Tongue (tissue), 2 donors: ENCODE results near the gene TRIM61. TPM values are rescaled to one million over a fixed set of nuclear protein-coding genes. Genes with fewer than 3 reads are reported as not detected.
"Not testable (repeated sequence)": the region's sequence is repeated elsewhere in the genome, so short reads cannot be mapped to it uniquely, and the experiment has no call there.

Experiments
- DNase-seq: peaks from one replicate; pipeline ENCODE4 v3.0.0-alpha.2; 2015
- total RNA-seq: library from RNA; depleted of rRNA; stranded (reverse); fragments of >200 nt; gene quantifications from one replicate; pipeline ENCODE4 v1.2.3, GENCODE V29; 2014

The TRIM61 gene
- 4.2 TPM for total RNA-seq

GRCh38 chr4:164977243-164978164, at the start of gene TRIM61:
Gene TRIM61 (minus strand): TSS chr4:164977657. CDS start chr4:164970002, 7,655 bp downstream.
- peak; percentile 89 for DNase-seq

GRCh38 chr4:165025782-165026181, 48.3 kb upstream of the TRIM61 start:
- not testable (repeated sequence) for DNase-seq

- DNase-seq, result not testable (repeated sequence)
These were observed 42.5 kb upstream of the TRIM61 start for GRCh38 chr4:165019995-165020394.

GRCh38 chr4:165016971-165017370, 39.5 kb upstream of the TRIM61 start:
- DNase-seq, result no peak

- DNase-seq, result no peak
These were observed 36.2 kb upstream of the TRIM61 start for GRCh38 chr4:165013691-165014090.

- DNase-seq, result no peak
These were observed 33.9 kb upstream of the TRIM61 start for GRCh38 chr4:165011403-165011802.

GRCh38 chr4:165010991-165011390, 33.5 kb upstream of the TRIM61 start:
- no peak for DNase-seq

GRCh38 chr4:165010487-165010886, 33.0 kb upstream of the TRIM61 start:
- DNase-seq, result no peak

GRCh38 chr4:165009493-165010227, 32.2 kb upstream of the TRIM61 start:
- no peak for DNase-seq

- no peak for DNase-seq
These were observed 29.4 kb upstream of the TRIM61 start for GRCh38 chr4:165006886-165007285.

- no peak for DNase-seq
These were observed 29.0 kb upstream of the TRIM61 start for GRCh38 chr4:165006456-165006855.

- DNase-seq, result no peak
These were observed 28.0 kb upstream of the TRIM61 start for GRCh38 chr4:165005352-165005925.

GRCh38 chr4:165001957-165002356, 24.5 kb upstream of the TRIM61 start:
- not testable (repeated sequence) for DNase-seq

- DNase-seq, result not testable (repeated sequence)
These were observed 21.1 kb upstream of the TRIM61 start for GRCh38 chr4:164998526-164999080.

GRCh38 chr4:164997941-164998340, 20.5 kb upstream of the TRIM61 start:
- DNase-seq, result no peak

GRCh38 chr4:164997324-164997723, 19.9 kb upstream of the TRIM61 start:
- DNase-seq, result peak; percentile 14

GRCh38 chr4:164996123-164996522, 18.7 kb upstream of the TRIM61 start:
- not testable (repeated sequence) for DNase-seq

- DNase-seq, result not testable (repeated sequence)
These were observed 13.3 kb upstream of the TRIM61 start for GRCh38 chr4:164990786-164991185.

GRCh38 chr4:164989471-164989870, 12.0 kb upstream of the TRIM61 start:
- no peak for DNase-seq

GRCh38 chr4:164971929-164972328, 5.5 kb downstream of the TRIM61 start:
- DNase-seq, result not testable (repeated sequence)

- no peak for DNase-seq
These were observed 17.6 kb downstream of the TRIM61 start for GRCh38 chr4:164959896-164960295.

GRCh38 chr4:164959421-164959820, 18.0 kb downstream of the TRIM61 start:
- DNase-seq, result not testable (repeated sequence)
